WTC11 (cell line): ENCODE results near the gene SLC29A1.

ENCODE experiments used
- GABPB1 ChIP-seq: sonication (generic); formaldehyde crosslinking; IDR thresholded peaks from 2 replicates; pipeline ENCODE4 v1.8.1; 2023; ENCODE audit warnings: mild to moderate bottlenecking, missing genetic modification reagents
- ZNF219 ChIP-seq: sonication (generic); formaldehyde crosslinking; IDR thresholded peaks from 2 replicates; pipeline ENCODE4 v1.8.0; 2023; ENCODE audit warnings: missing genetic modification reagents, mild to moderate bottlenecking, borderline replicate concordance
- TF ChIP-seq, protein P1 (sequence below): sonication (generic); formaldehyde crosslinking; IDR thresholded peaks from 2 replicates; pipeline ENCODE4 v1.8.1; 2023; ENCODE audit warnings: mild to moderate bottlenecking, missing genetic modification reagents, borderline replicate concordance
- TF ChIP-seq, protein P2 (sequence below): fragments of 200-600 bp; IDR thresholded peaks from 2 replicates; pipeline ENCODE4 v1.8.0; 2022; ENCODE audit warnings: antibody characterized with exemption

DNA sequence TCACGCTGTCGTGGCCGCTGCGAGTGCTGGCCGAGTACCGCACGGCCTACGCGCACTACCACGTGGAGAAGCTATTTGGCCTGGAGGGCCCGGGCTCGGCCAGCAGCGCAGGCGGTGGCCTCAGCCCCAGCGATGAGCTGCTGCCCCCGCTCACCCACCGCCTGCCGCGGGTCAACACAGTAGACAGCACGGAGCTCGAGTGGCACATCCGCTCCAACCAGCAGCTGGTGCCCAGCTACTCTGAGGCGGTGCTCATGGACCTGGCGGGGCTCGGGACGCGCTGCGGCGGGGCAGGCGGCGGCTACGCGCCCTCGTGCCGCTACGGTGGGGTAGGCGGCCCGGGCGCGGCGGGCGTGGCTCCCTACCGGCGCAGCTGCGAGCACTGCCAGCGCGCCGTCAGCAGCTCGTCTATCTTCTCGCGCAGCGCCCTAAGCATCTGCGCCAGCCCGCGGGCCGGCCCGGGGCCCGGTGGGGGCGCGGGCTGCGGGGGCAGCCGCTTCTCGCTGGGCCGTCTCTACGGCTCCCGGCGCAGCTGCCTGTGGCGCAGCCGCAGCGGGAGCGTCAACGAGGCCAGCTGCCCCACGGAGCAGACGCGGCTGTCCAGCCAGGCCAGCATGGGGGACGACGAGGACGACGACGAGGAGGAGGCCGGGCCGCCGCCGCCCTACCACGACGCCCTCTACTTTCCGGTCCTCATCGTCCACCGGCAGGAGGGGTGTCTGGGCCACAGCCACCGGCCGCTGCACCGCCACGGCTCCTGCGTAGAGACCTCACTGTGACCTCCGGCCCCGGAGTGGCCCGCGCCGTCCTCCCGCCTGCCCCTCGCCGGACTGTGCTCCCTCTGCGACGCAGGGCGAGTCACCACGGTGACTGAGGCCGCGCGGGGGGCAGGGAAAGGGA, 52.6 kb downstream of the SLC29A1 start:
- TF ChIP-seq, protein P1, sequence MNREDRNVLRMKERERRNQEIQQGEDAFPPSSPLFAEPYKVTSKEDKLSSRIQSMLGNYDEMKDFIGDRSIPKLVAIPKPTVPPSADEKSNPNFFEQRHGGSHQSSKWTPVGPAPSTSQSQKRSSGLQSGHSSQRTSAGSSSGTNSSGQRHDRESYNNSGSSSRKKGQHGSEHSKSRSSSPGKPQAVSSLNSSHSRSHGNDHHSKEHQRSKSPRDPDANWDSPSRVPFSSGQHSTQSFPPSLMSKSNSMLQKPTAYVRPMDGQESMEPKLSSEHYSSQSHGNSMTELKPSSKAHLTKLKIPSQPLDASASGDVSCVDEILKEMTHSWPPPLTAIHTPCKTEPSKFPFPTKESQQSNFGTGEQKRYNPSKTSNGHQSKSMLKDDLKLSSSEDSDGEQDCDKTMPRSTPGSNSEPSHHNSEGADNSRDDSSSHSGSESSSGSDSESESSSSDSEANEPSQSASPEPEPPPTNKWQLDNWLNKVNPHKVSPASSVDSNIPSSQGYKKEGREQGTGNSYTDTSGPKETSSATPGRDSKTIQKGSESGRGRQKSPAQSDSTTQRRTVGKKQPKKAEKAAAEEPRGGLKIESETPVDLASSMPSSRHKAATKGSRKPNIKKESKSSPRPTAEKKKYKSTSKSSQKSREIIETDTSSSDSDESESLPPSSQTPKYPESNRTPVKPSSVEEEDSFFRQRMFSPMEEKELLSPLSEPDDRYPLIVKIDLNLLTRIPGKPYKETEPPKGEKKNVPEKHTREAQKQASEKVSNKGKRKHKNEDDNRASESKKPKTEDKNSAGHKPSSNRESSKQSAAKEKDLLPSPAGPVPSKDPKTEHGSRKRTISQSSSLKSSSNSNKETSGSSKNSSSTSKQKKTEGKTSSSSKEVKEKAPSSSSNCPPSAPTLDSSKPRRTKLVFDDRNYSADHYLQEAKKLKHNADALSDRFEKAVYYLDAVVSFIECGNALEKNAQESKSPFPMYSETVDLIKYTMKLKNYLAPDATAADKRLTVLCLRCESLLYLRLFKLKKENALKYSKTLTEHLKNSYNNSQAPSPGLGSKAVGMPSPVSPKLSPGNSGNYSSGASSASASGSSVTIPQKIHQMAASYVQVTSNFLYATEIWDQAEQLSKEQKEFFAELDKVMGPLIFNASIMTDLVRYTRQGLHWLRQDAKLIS (CRISPR knock-in tag): no peak
- TF ChIP-seq, protein P2, sequence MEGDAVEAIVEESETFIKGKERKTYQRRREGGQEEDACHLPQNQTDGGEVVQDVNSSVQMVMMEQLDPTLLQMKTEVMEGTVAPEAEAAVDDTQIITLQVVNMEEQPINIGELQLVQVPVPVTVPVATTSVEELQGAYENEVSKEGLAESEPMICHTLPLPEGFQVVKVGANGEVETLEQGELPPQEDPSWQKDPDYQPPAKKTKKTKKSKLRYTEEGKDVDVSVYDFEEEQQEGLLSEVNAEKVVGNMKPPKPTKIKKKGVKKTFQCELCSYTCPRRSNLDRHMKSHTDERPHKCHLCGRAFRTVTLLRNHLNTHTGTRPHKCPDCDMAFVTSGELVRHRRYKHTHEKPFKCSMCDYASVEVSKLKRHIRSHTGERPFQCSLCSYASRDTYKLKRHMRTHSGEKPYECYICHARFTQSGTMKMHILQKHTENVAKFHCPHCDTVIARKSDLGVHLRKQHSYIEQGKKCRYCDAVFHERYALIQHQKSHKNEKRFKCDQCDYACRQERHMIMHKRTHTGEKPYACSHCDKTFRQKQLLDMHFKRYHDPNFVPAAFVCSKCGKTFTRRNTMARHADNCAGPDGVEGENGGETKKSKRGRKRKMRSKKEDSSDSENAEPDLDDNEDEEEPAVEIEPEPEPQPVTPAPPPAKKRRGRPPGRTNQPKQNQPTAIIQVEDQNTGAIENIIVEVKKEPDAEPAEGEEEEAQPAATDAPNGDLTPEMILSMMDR: no peak
- TF ChIP-seq GABPB1 (CRISPR knock-in tag) (0 out of 2 replicates have a peak, but pooled peaks have one; percentile 18), ZNF219 (CRISPR knock-in tag) (no peak)
